Thyroid gland (tissue), 4 donors: Measurements from ENCODE around the gene MOB4. TPM values are rescaled to one million over a fixed set of nuclear protein-coding genes. Genes with fewer than 3 reads are reported as not detected.

Source experiments
- DNase-seq, 2 donors: peaks; one replicate each; pipeline ENCODE4 v3.0.0-alpha.2; 2019
- H3K27ac ChIP-seq, 3 donors: fragments of 200-600 bp; sonication (generic); 1 replicate in 2 of 3; 2 replicates in 1 of 3; pipeline ENCODE4 v1.5.1; 2016 to 2019; ENCODE audit warnings: mild to moderate bottlenecking in 1 of 3, moderate library complexity in 1 of 3
- H3K27me3 ChIP-seq: fragments of 200-600 bp; sonication (generic); one replicate; pipeline ENCODE4 v1.5.1; 2019
- H3K36me3 ChIP-seq, 2 donors: fragments of 200-600 bp; sonication (generic); one replicate each; pipeline ENCODE4 v1.5.1; 2016 to 2019
- H3K4me1 ChIP-seq, 2 donors: fragments of 200-600 bp; sonication (generic); one replicate each; pipeline ENCODE4 v1.5.1; 2017 to 2019
- H3K4me3 ChIP-seq, 3 donors: fragments of 200-600 bp; sonication (generic); replicated peaks in 1 of 3; 1 replicate in 2 of 3; 2 replicates in 1 of 3; pipeline ENCODE4 v1.5.1; 2016; ENCODE audit warnings: mild to moderate bottlenecking in 1 of 3
- H3K9me3 ChIP-seq: fragments of 200-600 bp; sonication (generic); one replicate; pipeline ENCODE4 v1.5.1; 2017
- CTCF ChIP-seq, 6 experiments: fragments of 200-600 bp in 3 of 6; fragments of 450-650 bp in 3 of 6; sonication (generic) in 3 of 6; IDR thresholded peaks; one replicate each; pipeline ENCODE4 v1.5.1; 2016 to 2019; ENCODE audit warnings: antibody characterized with exemption in 6 of 6, mild to moderate bottlenecking in 2 of 6, inconsistent platforms in 1 of 6, moderate library complexity in 1 of 6
- POLR2A ChIP-seq, 2 donors: fragments of 450-650 bp; IDR thresholded peaks; one replicate each; pipeline ENCODE4 v1.6.1; 2017; ENCODE audit warnings: antibody characterized with exemption in 2 of 2, mild to moderate bottlenecking in 2 of 2, moderate library complexity in 1 of 2
- WGBS, 2 donors: methylation state at CpG; one replicate each; pipeline ENCODE4 v1.1.5; 2017; 5-methylcytosine and 5-hydroxymethylcytosine counted together
- intact Hi-C: fragments of 100-400 bp; cut with DNase I; formaldehyde crosslinking; loops from one replicate; pipeline ENCODE4 v1.15.1; 2023
- small RNA-seq: library from RNA; depleted of rRNA; stranded (forward); fragments of <200 nt; gene quantifications from one replicate; pipeline ENCODE3, GENCODE V24; 2016
- total RNA-seq, 4 donors: library from RNA; depleted of rRNA; stranded (reverse); fragments of >200 nt; gene quantifications; one replicate each; pipeline ENCODE4 v1.2.3, GENCODE V29; 2016

The MOB4 gene
- total RNA-seq, 4 donors from 2014 or later = 24.7 to 36.1 (median 28.6) TPM

GRCh38 chr2:197600306-197600705 is 84.4 kb downstream of the MOB4 start:
- 85 to 87% methylated on average over 5 of the region's 5 CpGs for WGBS, 2 donors
- H3K4me1 ChIP-seq = no peaks in the 10 kb centered on the region
- TF ChIP-seq POLR2A (IDR thresholded peaks at IDR 0.05) (no peak), CTCF (IDR thresholded peaks at IDR 0.05) (no peak)
- H3K36me3 ChIP-seq = no peaks in the 10 kb centered on the region
- no peak overlapping the region for H3K27ac ChIP-seq
- H3K27me3 ChIP-seq = no peaks in the 10 kb centered on the region
- DNase-seq = no peak
- intact Hi-C loops = no loop called here
- H3K9me3 ChIP-seq = no peaks in the 10 kb centered on the region
- no peak overlapping the region for H3K4me3 ChIP-seq

DNA sequence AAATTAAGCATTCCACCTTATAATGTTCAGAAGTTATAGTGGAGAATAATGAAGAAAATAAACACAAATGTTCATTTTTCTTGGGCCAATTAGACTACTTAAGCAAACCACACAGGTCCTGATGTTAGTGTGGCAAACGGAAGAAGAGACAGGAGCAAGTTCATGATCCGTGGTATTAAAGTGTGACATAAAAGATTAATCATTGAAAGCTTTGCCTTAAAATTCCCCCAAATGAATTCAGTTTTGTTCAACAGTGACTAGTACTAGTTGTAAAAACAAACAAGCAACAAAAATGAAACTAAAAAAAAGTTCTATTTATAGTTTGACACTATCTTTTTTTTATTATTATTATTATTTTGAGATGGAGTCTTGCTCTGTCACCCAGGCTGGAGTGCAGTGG is 85.9 kb downstream of the MOB4 start:
- intact Hi-C loops = no loop called here
- H3K9me3 ChIP-seq = no peaks in the 10 kb centered on the region
- 66 to 81% methylated on average over 2 of the region's 2 CpGs for WGBS, 2 donors

More for the DNA sequence above, 85.9 kb downstream of the MOB4 start:
- Histone ChIP-seq H3K36me3 (no peaks in the 10 kb centered on the region), H3K27me3 (no peaks in the 10 kb centered on the region), H3K4me1 (no peaks in the 10 kb centered on the region), H3K4me3 (no peak overlapping the region), H3K27ac (no peak overlapping the region)
- TF ChIP-seq POLR2A (IDR thresholded peaks at IDR 0.05) = no peak
- no peak for TF ChIP-seq CTCF (IDR thresholded peaks at IDR 0.05)
- DNase-seq = no peak

Small RNAs within 50 kb of the gene (small RNA-seq; reads per million reads assigned to genes)
- not detected for gene AC020550.1

Other genes starting within 250 kb of the MOB4 start
- gene ANKRD44, start 205.3 kb upstream of the MOB4 start, total RNA-seq = 10 to 100 TPM; 11.0 to 25.8 (median 23.9) TPM
- gene SF3B1, start 81.0 kb upstream of the MOB4 start, total RNA-seq = 100 to 1,000 TPM; 297 to 948 (median 607) TPM
- 10 to 100 TPM; 27.2 to 38.8 (median 30.0) TPM for gene COQ10B, start 62.5 kb upstream of the MOB4 start, total RNA-seq
- 100 to 1,000 TPM; 125 to 157 (median 151) TPM for gene HSPD1, start 16.2 kb upstream of the MOB4 start, total RNA-seq
- 100 to 1,000 TPM in 1 of 4 donors, 10 to 100 TPM in 3; 32.8 to 136 (median 79.8) TPM for gene HSPE1, start 15.7 kb upstream of the MOB4 start, total RNA-seq
- gene RFTN2, start 159.5 kb downstream of the MOB4 start, total RNA-seq = 10 to 100 TPM in 2 of 4 donors, 1 to 10 TPM in 2; 5.3 to 12.9 (median 9.4) TPM
- gene MARS2, start 189.3 kb downstream of the MOB4 start, total RNA-seq = 10 to 100 TPM in 1 of 4 donors, 1 to 10 TPM in 3; 4.6 to 10.6 (median 8.0) TPM